ENCODE measurements around the gene GNAI2.

GRCh38 chr3:50248387-50248786 is 12.4 kb downstream of the GNAI2 start:
- no peak for TF ChIP-seq ZNF274 (IDR thresholded peaks at IDR 0.05; ENCODE audit: low read depth, low read length)
- TF ChIP-seq SUZ12 (IDR thresholded peaks at IDR 0.05; ENCODE audit: extremely low read depth, insufficient read depth, insufficient read length): no peak
